ENCODE results near the gene CADPS. TPM values are rescaled to one million over a fixed set of nuclear protein-coding genes. Genes with fewer than 3 reads are reported as not detected.

CADPS gene
- total and polyA plus RNA-seq, 9 of the 15 experiments (the other 6 are each of a cell fraction or from before 2014, with no cell fraction given) = not detected

DNA sequence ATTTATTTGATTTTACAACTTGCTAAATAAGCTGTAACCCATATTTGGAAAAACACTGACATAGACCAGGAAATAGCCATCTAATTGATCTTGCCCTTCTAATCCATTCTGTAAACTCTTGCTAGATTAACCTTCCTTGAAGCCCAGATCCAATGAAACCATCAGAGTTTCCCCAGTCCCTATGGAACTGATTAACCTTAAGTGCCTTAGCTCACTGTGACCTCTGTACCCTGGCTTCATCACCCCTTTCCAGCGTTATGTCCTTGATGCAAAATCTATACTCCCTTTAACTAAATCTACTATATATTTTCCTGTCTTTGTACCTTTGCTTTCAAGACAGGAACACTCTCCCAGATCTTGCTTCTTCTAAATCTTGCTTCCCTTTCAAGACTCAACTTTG is 42.9 kb upstream of the CADPS start (continued):
- TF ChIP-seq HSF4 (CRISPR knock-in tag; IDR thresholded peaks at IDR 0.05; ENCODE audit: borderline replicate concordance) (no peak), NFRKB (IDR thresholded peaks at IDR 0.05; ENCODE audit: low read depth) (no peak), HDAC6 (IDR thresholded peaks at IDR 0.05; ENCODE audit: low read depth, low read length) (no peak), TSC22D4 (tag; IDR thresholded peaks at IDR 0.05) (no peak), SAP30 (IDR thresholded peaks at IDR 0.05; ENCODE audit: borderline replicate concordance, insufficient read depth, low read depth, low read length, poor library complexity, severe bottlenecking) (no peak), ILF3 (IDR thresholded peaks at IDR 0.05; ENCODE audit: borderline replicate concordance) (no peak)
- TF ChIP-seq, protein P1, sequence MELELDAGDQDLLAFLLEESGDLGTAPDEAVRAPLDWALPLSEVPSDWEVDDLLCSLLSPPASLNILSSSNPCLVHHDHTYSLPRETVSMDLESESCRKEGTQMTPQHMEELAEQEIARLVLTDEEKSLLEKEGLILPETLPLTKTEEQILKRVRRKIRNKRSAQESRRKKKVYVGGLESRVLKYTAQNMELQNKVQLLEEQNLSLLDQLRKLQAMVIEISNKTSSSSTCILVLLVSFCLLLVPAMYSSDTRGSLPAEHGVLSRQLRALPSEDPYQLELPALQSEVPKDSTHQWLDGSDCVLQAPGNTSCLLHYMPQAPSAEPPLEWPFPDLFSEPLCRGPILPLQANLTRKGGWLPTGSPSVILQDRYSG (tag; conservative IDR thresholded peaks at IDR 0.05; ENCODE audit: low read depth) = no peak
- TF ChIP-seq, protein P2, sequence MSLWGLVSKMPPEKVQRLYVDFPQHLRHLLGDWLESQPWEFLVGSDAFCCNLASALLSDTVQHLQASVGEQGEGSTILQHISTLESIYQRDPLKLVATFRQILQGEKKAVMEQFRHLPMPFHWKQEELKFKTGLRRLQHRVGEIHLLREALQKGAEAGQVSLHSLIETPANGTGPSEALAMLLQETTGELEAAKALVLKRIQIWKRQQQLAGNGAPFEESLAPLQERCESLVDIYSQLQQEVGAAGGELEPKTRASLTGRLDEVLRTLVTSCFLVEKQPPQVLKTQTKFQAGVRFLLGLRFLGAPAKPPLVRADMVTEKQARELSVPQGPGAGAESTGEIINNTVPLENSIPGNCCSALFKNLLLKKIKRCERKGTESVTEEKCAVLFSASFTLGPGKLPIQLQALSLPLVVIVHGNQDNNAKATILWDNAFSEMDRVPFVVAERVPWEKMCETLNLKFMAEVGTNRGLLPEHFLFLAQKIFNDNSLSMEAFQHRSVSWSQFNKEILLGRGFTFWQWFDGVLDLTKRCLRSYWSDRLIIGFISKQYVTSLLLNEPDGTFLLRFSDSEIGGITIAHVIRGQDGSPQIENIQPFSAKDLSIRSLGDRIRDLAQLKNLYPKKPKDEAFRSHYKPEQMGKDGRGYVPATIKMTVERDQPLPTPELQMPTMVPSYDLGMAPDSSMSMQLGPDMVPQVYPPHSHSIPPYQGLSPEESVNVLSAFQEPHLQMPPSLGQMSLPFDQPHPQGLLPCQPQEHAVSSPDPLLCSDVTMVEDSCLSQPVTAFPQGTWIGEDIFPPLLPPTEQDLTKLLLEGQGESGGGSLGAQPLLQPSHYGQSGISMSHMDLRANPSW (CRISPR knock-in tag; IDR thresholded peaks at IDR 0.05) = no peak
- TF ChIP-seq, protein P3, sequence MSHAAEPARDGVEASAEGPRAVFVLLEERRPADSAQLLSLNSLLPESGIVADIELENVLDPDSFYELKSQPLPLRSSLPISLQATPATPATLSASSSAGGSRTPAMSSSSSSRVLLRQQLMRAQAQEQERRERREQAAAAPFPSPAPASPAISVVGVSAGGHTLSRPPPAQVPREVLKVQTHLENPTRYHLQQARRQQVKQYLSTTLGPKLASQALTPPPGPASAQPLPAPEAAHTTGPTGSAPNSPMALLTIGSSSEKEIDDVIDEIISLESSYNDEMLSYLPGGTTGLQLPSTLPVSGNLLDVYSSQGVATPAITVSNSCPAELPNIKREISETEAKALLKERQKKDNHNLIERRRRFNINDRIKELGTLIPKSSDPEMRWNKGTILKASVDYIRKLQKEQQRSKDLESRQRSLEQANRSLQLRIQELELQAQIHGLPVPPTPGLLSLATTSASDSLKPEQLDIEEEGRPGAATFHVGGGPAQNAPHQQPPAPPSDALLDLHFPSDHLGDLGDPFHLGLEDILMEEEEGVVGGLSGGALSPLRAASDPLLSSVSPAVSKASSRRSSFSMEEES (CRISPR knock-in tag; IDR thresholded peaks at IDR 0.05) = no peak

All from K562 (cell line).